ENCODE data around the gene CLCF1. TPM values are rescaled to one million over a fixed set of nuclear protein-coding genes. Genes with fewer than 3 reads are reported as not detected.
A peak's percentile ranks its signal among the peaks of the same experiment; 100 is the strongest.

CLCF1 gene
- total RNA-seq, 1 donor: 6.9 TPM

GRCh38 chr11:67353317-67354074 is 19.9 kb downstream of the CLCF1 start, which contains the start of gene POLD4:
Gene POLD4, minus strand, starts transcription at chr11:67353546. Its CDS starts 147 bp downstream, at chr11:67353399.
- Histone ChIP-seq H3K36me3 (ENCODE audit: insufficient read depth, low read length) (peaks cover 4% of the 10 kb centered on the region), H3K9me3 (ENCODE audit: low read depth, low read length) (no peaks in the 10 kb centered on the region), H2AFZ (ENCODE audit: low read length) (peak within 1 kb of the TSS; percentile 68), H3K27me3 (ENCODE audit: insufficient read depth, low read length) (no peaks in the 10 kb centered on the region), H3K4me2 (ENCODE audit: insufficient read depth, low read length) (peak within 1 kb of the TSS; percentile 91), H3K4me3 (ENCODE audit: insufficient read depth, low read length) (peak within 1 kb of the TSS; percentile 76), H3K79me2 (ENCODE audit: insufficient read depth, low read length) (peaks cover 18% of the 10 kb centered on the region), H3K4me1 (ENCODE audit: insufficient read depth, low read length) (peaks cover 75% of the 10 kb centered on the region), H3K27ac (ENCODE audit: low read depth, low read length) (peak within 1 kb of the TSS; percentile 90), H4K20me1 (ENCODE audit: insufficient read depth, low read length) (no peaks in the 10 kb centered on the region)
- peak; percentile 98 for DNase-seq (ENCODE audit: insufficient read length, low spot score, missing footprints)
- no peak for TF ChIP-seq CTCF (IDR thresholded peaks at IDR 0.05; ENCODE audit: extremely low read depth, low read depth, low read length)

- peak overlapping the region; percentile 90 for H3K27ac ChIP-seq (ENCODE audit: low read depth, low read length)
- H3K4me3 ChIP-seq (ENCODE audit: insufficient read depth, low read length): peak overlapping the region; percentile 76
- H3K79me2 ChIP-seq (ENCODE audit: insufficient read depth, low read length): peaks cover 16% of the 10 kb centered on the region
- DNase-seq (ENCODE audit: insufficient read length, low spot score, missing footprints): peak; percentile 72
- H3K36me3 ChIP-seq (ENCODE audit: insufficient read depth, low read length): peaks cover 4% of the 10 kb centered on the region
- H3K9me3 ChIP-seq (ENCODE audit: low read depth, low read length): no peaks in the 10 kb centered on the region
- H3K27me3 ChIP-seq (ENCODE audit: insufficient read depth, low read length): no peaks in the 10 kb centered on the region
- peak overlapping the region; percentile 68 for H2AFZ ChIP-seq (ENCODE audit: low read length)
- H4K20me1 ChIP-seq (ENCODE audit: insufficient read depth, low read length): no peaks in the 10 kb centered on the region
- H3K4me2 ChIP-seq (ENCODE audit: insufficient read depth, low read length): peak overlapping the region; percentile 91
- TF ChIP-seq CTCF (IDR thresholded peaks at IDR 0.05; ENCODE audit: extremely low read depth, low read depth, low read length): no peak
- H3K4me1 ChIP-seq (ENCODE audit: insufficient read depth, low read length): peaks cover 74% of the 10 kb centered on the region
Measured at GRCh38 chr11:67352546-67353316, 20.7 kb downstream of the CLCF1 start.

- Histone ChIP-seq H3K36me3 (ENCODE audit: insufficient read depth, low read length) (peaks cover 4% of the 10 kb centered on the region), H4K20me1 (ENCODE audit: insufficient read depth, low read length) (no peaks in the 10 kb centered on the region), H3K4me1 (ENCODE audit: insufficient read depth, low read length) (peaks cover 71% of the 10 kb centered on the region), H3K4me2 (ENCODE audit: insufficient read depth, low read length) (peak overlapping the region; percentile 12), H3K9me3 (ENCODE audit: low read depth, low read length) (no peaks in the 10 kb centered on the region), H3K4me3 (ENCODE audit: insufficient read depth, low read length) (no peak overlapping the region), H2AFZ (ENCODE audit: low read length) (no peak overlapping the region), H3K27ac (ENCODE audit: low read depth, low read length) (peak overlapping the region; percentile 16), H3K27me3 (ENCODE audit: insufficient read depth, low read length) (no peaks in the 10 kb centered on the region), H3K79me2 (ENCODE audit: insufficient read depth, low read length) (peaks cover 12% of the 10 kb centered on the region)
- DNase-seq (ENCODE audit: insufficient read length, low spot score, missing footprints): peak; percentile 95
- peak; percentile 94 for TF ChIP-seq CTCF (IDR thresholded peaks at IDR 0.05; ENCODE audit: extremely low read depth, low read depth, low read length)
Measured at GRCh38 chr11:67351275-67352005, 22.0 kb downstream of the CLCF1 start.

Measured in osteoblast (primary cell).